ENCODE data around the gene CXCL3. TPM values are rescaled to one million over a fixed set of nuclear protein-coding genes. Genes with fewer than 3 reads are reported as not detected.

Gene CXCL3
- total and polyA plus RNA-seq, 10 of the 15 experiments (the other 5 are each of a cell fraction or from before 2014, with no cell fraction given): not detected

GRCh38 chr4:74085669-74086068, 47.2 kb upstream of the CXCL3 start (continued):
- TF ChIP-seq SIN3A (IDR thresholded peaks at IDR 0.05; ENCODE audit: low read depth, low read length): no peak
- no peak for TF ChIP-seq CBX5 (IDR thresholded peaks at IDR 0.05; ENCODE audit: low read depth)

- Histone ChIP-seq H3K4me1 (ENCODE audit: control insufficient read depth, insufficient read depth, low read length) (no peaks in the 10 kb centered on the region), H3K27ac (ENCODE audit: control insufficient read depth, insufficient read depth) (no peak overlapping the region), H3K36me3 (ENCODE audit: control insufficient read depth in 2 of 2, insufficient read depth in 2 of 2, low read length in 1 of 2) (no peaks in the 10 kb centered on the region), H3K9ac (ENCODE audit: control insufficient read depth, insufficient read depth, low read length) (no peak overlapping the region), H3K4me3 (no peak overlapping the region), H2AFZ (ENCODE audit: control insufficient read depth, low read depth, low read length) (no peak overlapping the region), H4K20me1 (ENCODE audit: control insufficient read depth, insufficient read depth) (no peaks in the 10 kb centered on the region), H3K4me2 (ENCODE audit: control insufficient read depth, insufficient read depth) (no peak overlapping the region), H3K9me3 (replicated peaks; ENCODE audit: control insufficient read depth, insufficient read depth, low read length) (no peaks in the 10 kb centered on the region), H3K27me3 (replicated peaks in 1 of 2; ENCODE audit: control insufficient read depth in 2 of 2, insufficient read depth in 2 of 2, low read length in 1 of 2) (no peaks in the 10 kb centered on the region), H3K79me2 (ENCODE audit: control insufficient read depth, insufficient read depth, low read length) (no peaks in the 10 kb centered on the region)
- ChIA-PET SMC1A (ENCODE audit: uncharacterized antibody, unreplicated experiment) (no interaction called here), CTCF (no interaction called here), POLR2A (no interaction called here), RAD21 (ENCODE audit: unreplicated experiment) (no interaction called here)
- intact Hi-C loops (cut with micrococcal nuclease; ENCODE audit: unreplicated experiment) (no loop called here), in situ Hi-C loops (cut with MboI) (no loop called here)
- 33% methylated on average over 4 of the region's 4 CpGs for WGBS (ENCODE audit: insufficient coverage, insufficient replicate concordance, low lambda C conversion rate, missing lambda C conversion rate)
- ATAC-seq: no peak
- TF ChIP-seq FOS (IDR thresholded peaks at IDR 0.05; ENCODE audit: borderline replicate concordance, extremely low read depth, insufficient read length) (no peak), CBX3 (IDR thresholded peaks at IDR 0.05; ENCODE audit: borderline replicate concordance, low read depth) (no peak), MAX (IDR thresholded peaks at IDR 0.05; ENCODE audit: low read depth, low read length) (no peak), CTCF (IDR thresholded peaks at IDR 0.05 in 2 of 3, conservative IDR thresholded peaks at IDR 0.05 in 1 of 3; ENCODE audit: control insufficient read depth in 2 of 3, extremely low read depth in 1 of 3, insufficient read depth in 1 of 3, low read depth in 3 of 3, low read length in 3 of 3) (no peak), TCF7 (IDR thresholded peaks at IDR 0.05; ENCODE audit: borderline replicate concordance) (no peak), CEBPB (IDR thresholded peaks at IDR 0.05; ENCODE audit: borderline replicate concordance in 1 of 2, low read depth in 2 of 2, low read length in 2 of 2) (no peak), PRDM15 (CRISPR knock-in tag; IDR thresholded peaks at IDR 0.05) (no peak)
- FAIRE-seq: no peak
- DNase-seq (ENCODE audit: low read depth, low spot score): no peak
- BruUV-seq (replicated peaks): no TSS peak
Observed at GRCh38 chr4:74084984-74085383, 46.5 kb upstream of the CXCL3 start.
